GM06990 (cell line): Measurements from ENCODE around the gene MBD6.

Experiments
- DNase-seq: peaks from one replicate; pipeline ENCODE4 v3.0.0-alpha.2; 2011; ENCODE audit not compliant: insufficient read length; ENCODE audit errors: extremely low read depth
- H3K27me3 ChIP-seq: replicated peaks from 2 replicates; pipeline ENCODE4 v1.6.0; 2011; ENCODE audit warnings: low read length; ENCODE audit not compliant: control insufficient read depth, insufficient read depth
- H3K36me3 ChIP-seq: 2 replicates; pipeline ENCODE4 v1.5.1; 2011; ENCODE audit warnings: low read length; ENCODE audit not compliant: control insufficient read depth, insufficient read depth
- H3K4me3 ChIP-seq: replicated peaks from 2 replicates; pipeline ENCODE4 v1.5.1; 2011; ENCODE audit warnings: low read depth, mild to moderate bottlenecking, control low read depth, low read length
- TF ChIP-seq, protein P1 (sequence below): IDR thresholded peaks from 2 replicates; pipeline ENCODE4 v1.5.1; 2011; ENCODE audit warnings: low read length, control low read depth, mild to moderate bottlenecking, inconsistent platforms; ENCODE audit not compliant: insufficient read depth, poor library complexity, severe bottlenecking

MBD6 gene

DNA sequence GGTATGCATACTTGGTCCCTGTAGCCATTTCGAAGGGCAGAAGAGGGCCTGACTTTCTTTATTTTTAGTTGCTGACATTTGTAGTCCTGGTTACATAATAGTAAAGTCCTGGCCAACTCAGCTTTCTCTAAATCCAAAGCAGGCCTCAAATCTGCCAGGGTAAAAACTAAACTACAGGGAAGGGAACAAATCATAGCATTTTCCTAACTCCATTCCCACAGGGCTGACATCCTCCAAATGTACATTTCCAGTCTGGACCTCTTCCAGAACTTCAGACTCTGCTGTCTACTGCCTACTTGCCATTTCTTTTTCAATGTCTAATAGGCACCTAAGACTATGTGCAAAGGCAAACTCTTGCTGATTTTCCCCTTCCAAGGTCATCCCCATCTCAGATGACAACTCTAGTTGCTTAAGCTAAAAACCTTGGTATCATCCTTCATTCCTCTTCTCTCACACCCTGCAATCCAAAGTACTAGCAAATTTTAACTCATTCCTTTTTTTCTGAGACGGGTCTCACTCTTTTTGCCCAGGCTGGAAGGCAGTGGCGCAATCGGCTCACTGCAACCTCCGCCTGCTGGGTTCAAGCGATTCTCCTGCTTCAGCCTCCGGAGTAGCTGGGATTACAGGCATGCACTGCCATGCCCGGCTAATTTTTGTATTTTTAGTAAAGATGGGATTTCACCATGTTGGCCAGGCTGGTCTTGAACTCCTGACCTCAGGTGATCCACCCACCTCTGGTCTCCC is 4.3 kb upstream of the MBD6 start:
- peak overlapping the region; percentile 95 for H3K4me3 ChIP-seq
- no peaks in the 10 kb centered on the region for H3K27me3 ChIP-seq
- TF ChIP-seq, protein P1, sequence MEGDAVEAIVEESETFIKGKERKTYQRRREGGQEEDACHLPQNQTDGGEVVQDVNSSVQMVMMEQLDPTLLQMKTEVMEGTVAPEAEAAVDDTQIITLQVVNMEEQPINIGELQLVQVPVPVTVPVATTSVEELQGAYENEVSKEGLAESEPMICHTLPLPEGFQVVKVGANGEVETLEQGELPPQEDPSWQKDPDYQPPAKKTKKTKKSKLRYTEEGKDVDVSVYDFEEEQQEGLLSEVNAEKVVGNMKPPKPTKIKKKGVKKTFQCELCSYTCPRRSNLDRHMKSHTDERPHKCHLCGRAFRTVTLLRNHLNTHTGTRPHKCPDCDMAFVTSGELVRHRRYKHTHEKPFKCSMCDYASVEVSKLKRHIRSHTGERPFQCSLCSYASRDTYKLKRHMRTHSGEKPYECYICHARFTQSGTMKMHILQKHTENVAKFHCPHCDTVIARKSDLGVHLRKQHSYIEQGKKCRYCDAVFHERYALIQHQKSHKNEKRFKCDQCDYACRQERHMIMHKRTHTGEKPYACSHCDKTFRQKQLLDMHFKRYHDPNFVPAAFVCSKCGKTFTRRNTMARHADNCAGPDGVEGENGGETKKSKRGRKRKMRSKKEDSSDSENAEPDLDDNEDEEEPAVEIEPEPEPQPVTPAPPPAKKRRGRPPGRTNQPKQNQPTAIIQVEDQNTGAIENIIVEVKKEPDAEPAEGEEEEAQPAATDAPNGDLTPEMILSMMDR = no peak
- no peak for DNase-seq
- peaks cover 28% of the 10 kb centered on the region for H3K36me3 ChIP-seq

DNA sequence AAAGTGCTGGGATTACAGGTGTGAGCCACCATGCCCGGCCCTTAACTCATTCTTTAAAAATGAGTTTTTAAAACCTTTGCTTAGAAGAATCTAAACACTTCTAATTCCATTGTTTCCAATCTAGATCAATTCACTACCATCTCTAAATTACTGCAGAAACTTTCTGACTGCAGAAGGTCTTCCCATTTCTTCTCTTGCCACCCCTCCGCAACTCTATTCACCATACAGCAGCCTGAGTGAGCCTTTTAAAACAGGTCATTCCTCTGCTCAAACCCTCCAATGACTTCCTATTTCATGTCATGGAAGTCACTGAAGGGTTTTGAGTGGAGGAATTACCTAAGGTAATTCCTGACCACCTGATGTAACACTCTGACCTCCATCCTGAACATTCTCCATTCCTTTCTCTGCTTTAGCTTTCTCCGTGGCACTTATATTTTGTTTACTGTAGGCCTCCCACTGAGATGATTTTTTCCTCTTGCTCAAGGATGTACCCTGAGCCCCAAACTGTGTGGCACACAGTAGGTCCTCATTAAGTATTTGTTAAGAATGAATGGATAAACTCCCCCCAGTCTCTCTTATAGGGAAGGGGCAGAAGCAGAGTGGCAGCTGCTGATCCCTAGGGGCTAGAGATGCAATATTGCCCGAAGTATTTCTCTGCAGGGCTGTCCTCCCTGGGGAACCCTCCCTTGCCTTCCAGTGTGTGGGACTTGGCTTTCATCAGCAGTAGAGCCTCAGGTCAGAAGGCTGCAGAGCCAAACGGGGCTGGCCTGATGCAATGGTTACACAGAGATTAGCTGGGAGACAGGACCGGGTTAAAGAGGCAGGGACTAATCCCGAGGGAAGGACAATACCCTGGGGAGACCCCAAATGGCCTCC is 3.5 kb upstream of the MBD6 start:
- H3K36me3 ChIP-seq = peaks cover 27% of the 10 kb centered on the region
- peak overlapping the region; percentile 95 for H3K4me3 ChIP-seq
- no peaks in the 10 kb centered on the region for H3K27me3 ChIP-seq
- DNase-seq = no peak
- TF ChIP-seq, protein P1 = no peak

DNA sequence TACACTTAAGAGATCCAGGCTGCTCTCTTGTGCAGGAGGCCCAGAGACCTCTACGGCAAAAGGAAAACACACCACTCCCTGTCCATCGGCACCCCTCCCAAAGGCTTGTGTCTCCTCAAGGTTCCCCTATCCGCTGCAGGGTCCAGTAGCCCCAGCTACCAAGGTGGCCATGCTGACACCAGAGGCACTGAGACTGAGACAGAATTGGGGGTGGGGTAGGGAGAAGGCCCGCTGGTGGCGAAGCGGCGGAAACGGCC is 2.9 kb upstream of the MBD6 start:
- peak overlapping the region; percentile 95 for H3K4me3 ChIP-seq
- peaks cover 26% of the 10 kb centered on the region for H3K36me3 ChIP-seq
- no peak for DNase-seq
- TF ChIP-seq, protein P1 = no peak
- H3K27me3 ChIP-seq = no peaks in the 10 kb centered on the region

DNA sequence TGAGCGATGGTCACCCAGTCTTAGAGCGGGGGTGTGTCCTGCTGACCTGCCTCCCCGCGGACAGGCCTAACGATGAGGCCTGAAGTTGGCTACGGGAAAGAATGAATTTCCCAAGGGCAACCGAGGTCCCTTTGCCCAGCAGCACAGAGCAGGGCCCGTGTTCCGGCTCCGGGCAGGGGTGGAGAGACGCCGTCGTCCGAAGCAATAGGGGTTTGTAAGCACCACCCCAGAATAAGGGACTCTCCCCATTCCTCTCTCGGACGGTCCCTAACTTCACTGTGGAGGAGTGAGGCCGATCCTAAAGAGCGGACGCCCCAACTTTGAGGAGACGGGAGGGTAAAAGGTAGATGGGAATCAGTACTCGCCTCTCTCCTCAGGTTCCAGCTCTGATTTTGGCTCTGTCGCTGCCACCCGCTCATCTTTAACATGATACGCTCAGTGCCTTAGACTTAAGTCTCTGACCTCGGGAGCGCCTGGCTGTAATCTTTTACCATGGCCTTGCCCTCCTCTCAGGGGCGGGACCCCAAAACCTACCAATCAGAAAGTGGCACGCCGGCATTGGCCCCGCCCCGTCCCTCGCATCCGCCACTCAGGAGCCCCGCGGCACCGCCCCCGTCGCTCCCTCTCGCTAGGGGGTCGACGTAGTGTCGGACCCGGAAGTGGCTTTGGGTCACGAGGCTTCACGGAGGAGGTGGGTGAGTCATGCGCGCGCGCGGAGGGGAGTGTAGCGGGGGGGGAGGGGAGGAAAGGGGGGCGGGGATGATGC is 2.4 kb upstream of the MBD6 start, which contains the start of gene DDIT3:
DDIT3 (minus strand) TSS at position 462 of the 766 bp plus-strand sequence. CDS start 3,108 bp downstream, outside the sequence.
- TF ChIP-seq, protein P1 = no peak
- no peaks in the 10 kb centered on the region for H3K27me3 ChIP-seq
- peak; percentile 99 for DNase-seq
- peak within 1 kb of the TSS; percentile 95 for H3K4me3 ChIP-seq
- peaks cover 22% of the 10 kb centered on the region for H3K36me3 ChIP-seq

DNA sequence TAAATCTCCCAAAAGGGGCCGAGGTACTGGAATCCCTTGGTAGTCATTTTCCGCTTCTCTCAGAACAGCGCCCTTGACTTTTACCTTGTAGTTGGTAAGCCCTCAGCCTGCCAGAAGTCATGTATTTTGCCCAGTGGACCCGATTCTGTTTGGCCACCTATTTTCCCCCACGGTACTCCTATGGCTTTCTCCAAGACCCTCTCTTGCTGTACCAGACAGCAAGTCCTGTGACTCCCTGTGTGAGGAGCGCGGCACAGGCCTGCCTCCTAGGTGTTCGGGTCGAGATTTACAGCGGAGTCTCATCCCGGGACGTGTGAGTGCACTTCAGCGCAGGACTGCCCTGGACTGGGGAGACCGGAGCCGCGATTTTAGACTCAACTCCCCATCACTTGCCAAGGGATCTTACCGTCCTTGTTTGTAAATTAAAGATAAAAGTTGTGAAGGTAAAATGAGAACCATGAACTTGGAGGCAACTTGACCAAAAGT is 1.1 kb upstream of the MBD6 start:
- no peaks in the 10 kb centered on the region for H3K27me3 ChIP-seq
- peak overlapping the region; percentile 65; the same call in 1 of the 2 replicates for H3K4me3 ChIP-seq

More for the DNA sequence above, 1.1 kb upstream of the MBD6 start:
- DNase-seq = no peak
- TF ChIP-seq, protein P1 = no peak
- H3K36me3 ChIP-seq = peaks cover 24% of the 10 kb centered on the region
